KOPT-K1 (cell line): ENCODE data around the gene CFAP157.
"Not testable (repeated sequence)": the region's sequence is repeated elsewhere in the genome, so short reads cannot be mapped to it uniquely, and the experiment has no call there.

Experiments used
- H3K27ac ChIP-seq: fragments of 200-600 bp; sonication (generic); 2 replicates; pipeline ENCODE4 v1.5.1; 2016; ENCODE audit warnings: antibody characterized with exemption, mild to moderate bottlenecking, low read depth, low read length; ENCODE audit not compliant: poor library complexity, severe bottlenecking
- H3K36me3 ChIP-seq: fragments of 200-600 bp; sonication (generic); 2 replicates; pipeline ENCODE4 v1.5.1; 2017; ENCODE audit warnings: antibody characterized with exemption, mild to moderate bottlenecking, low read length, moderate library complexity; ENCODE audit not compliant: insufficient read depth
- H3K9me3 ChIP-seq: fragments of 200-600 bp; sonication (generic); 2 replicates; pipeline ENCODE4 v1.5.1; 2017; ENCODE audit warnings: antibody characterized with exemption, low read length, mild to moderate bottlenecking; ENCODE audit not compliant: insufficient read depth, poor library complexity, severe bottlenecking

CFAP157 gene

GRCh38 chr9:127751269-127752054 is 44.7 kb downstream of the CFAP157 start:
- Histone ChIP-seq H3K9me3 (no peaks in the 10 kb centered on the region), H3K27ac (no peak overlapping the region), H3K36me3 (peaks cover 70% of the 10 kb centered on the region)

- H3K36me3 ChIP-seq = peaks cover 54% of the 10 kb centered on the region
- H3K27ac ChIP-seq = no peak overlapping the region
- H3K9me3 ChIP-seq = no peaks in the 10 kb centered on the region
These were observed 46.4 kb downstream of the CFAP157 start for GRCh38 chr9:127753148-127753547.

- Histone ChIP-seq H3K9me3 (no peaks in the 10 kb centered on the region), H3K27ac (no peak overlapping the region), H3K36me3 (peaks cover 52% of the 10 kb centered on the region)
These were observed 46.8 kb downstream of the CFAP157 start for GRCh38 chr9:127753622-127754021.

- Histone ChIP-seq H3K27ac (no peak overlapping the region), H3K36me3 (peaks cover 52% of the 10 kb centered on the region), H3K9me3 (no peaks in the 10 kb centered on the region)
These were observed 47.6 kb downstream of the CFAP157 start for GRCh38 chr9:127754099-127755060.

GRCh38 chr9:127755061-127756060 is 48.6 kb downstream of the CFAP157 start:
- peaks cover 49% of the 10 kb centered on the region for H3K36me3 ChIP-seq
- no peak overlapping the region for H3K27ac ChIP-seq
- no peaks in the 10 kb centered on the region for H3K9me3 ChIP-seq

- Histone ChIP-seq H3K36me3 (peaks cover 44% of the 10 kb centered on the region), H3K27ac (no peak overlapping the region), H3K9me3 (no peaks in the 10 kb centered on the region)
These were observed 49.4 kb downstream of the CFAP157 start for GRCh38 chr9:127756233-127756632.

- H3K9me3 ChIP-seq, H3K27ac ChIP-seq: not testable (repeated sequence)
- H3K36me3 ChIP-seq = peaks cover 44% of the 10 kb centered on the region; the same call in 1 of the 2 replicates
These were observed 50.0 kb downstream of the CFAP157 start for GRCh38 chr9:127756776-127757175.

GRCh38 chr9:127758843-127759242 is 52.1 kb downstream of the CFAP157 start:
- Histone ChIP-seq H3K9me3 (no peaks in the 10 kb centered on the region), H3K36me3 (peaks cover 51% of the 10 kb centered on the region; the same call in 1 of the 2 replicates), H3K27ac (no peak overlapping the region)

GRCh38 chr9:127761061-127761460 is 54.3 kb downstream of the CFAP157 start:
- Histone ChIP-seq H3K27ac (no peak overlapping the region), H3K9me3 (no peaks in the 10 kb centered on the region), H3K36me3 (peaks cover 63% of the 10 kb centered on the region)

GRCh38 chr9:127761491-127761956 is 54.7 kb downstream of the CFAP157 start:
- H3K27ac ChIP-seq = no peak overlapping the region
- no peaks in the 10 kb centered on the region for H3K9me3 ChIP-seq
- peaks cover 65% of the 10 kb centered on the region for H3K36me3 ChIP-seq

GRCh38 chr9:127762111-127762676 is 55.4 kb downstream of the CFAP157 start:
- Histone ChIP-seq H3K9me3 (no peaks in the 10 kb centered on the region), H3K27ac (no peak overlapping the region), H3K36me3 (peaks cover 71% of the 10 kb centered on the region)

GRCh38 chr9:127763918-127764384 is 57.2 kb downstream of the CFAP157 start:
- Histone ChIP-seq H3K9me3 (no peaks in the 10 kb centered on the region), H3K36me3 (peaks cover 71% of the 10 kb centered on the region), H3K27ac (no peak overlapping the region)

GRCh38 chr9:127765418-127765817 is 58.6 kb downstream of the CFAP157 start:
- Histone ChIP-seq H3K9me3 (no peaks in the 10 kb centered on the region), H3K27ac (no peak overlapping the region), H3K36me3 (peaks cover 63% of the 10 kb centered on the region)
